BJ (cell line): ENCODE measurements around the gene CCN6. TPM values are rescaled to one million over a fixed set of nuclear protein-coding genes. Genes with fewer than 3 reads are reported as not detected.
"Not testable (repeated sequence)": the region's sequence is repeated elsewhere in the genome, so short reads cannot be mapped to it uniquely, and the experiment has no call there.

Experiments used
- CTCF ChIA-PET: fragments of 350-600 bp; formaldehyde crosslinking; extraction: SDS; loops from one replicate; lab custom pipeline; 2021; ENCODE audit warnings: antibody characterized with exemption, inconsistent platforms; lab: Yijun Ruan, JAX
- POLR2A ChIA-PET: fragments of 300-600 bp; sonication (Branson Sonifier 250); formaldehyde crosslinking; extraction: SDS; loops from one replicate; lab custom pipeline; 2021; ENCODE audit warnings: antibody characterized with exemption; lab: Charles Lee
- DNase-seq: peaks from one replicate; pipeline ENCODE4 v3.0.0-alpha.2; 2011; ENCODE audit warnings: low read depth
- H3K27me3 ChIP-seq: 2 replicates; pipeline ENCODE4 v1.6.0; 2011; ENCODE audit warnings: low read length; ENCODE audit not compliant: control insufficient read depth, insufficient read depth
- H3K36me3 ChIP-seq: 2 replicates; pipeline ENCODE4 v1.5.1; 2011; ENCODE audit warnings: low read length; ENCODE audit not compliant: control insufficient read depth, insufficient read depth
- H3K4me3 ChIP-seq: 2 replicates; pipeline ENCODE4 v1.5.1; 2011; ENCODE audit warnings: low read depth, mild to moderate bottlenecking, control low read depth, low read length
- polyA plus RNA-seq: library from polyadenylated mRNA; depleted of rRNA; stranded (reverse); fragments of >200 nt; gene quantifications from 2 replicates; pipeline ENCODE4 v1.2.3, GENCODE V29; 2011
- TF ChIP-seq, protein P1 (sequence below): IDR thresholded peaks from 2 replicates; pipeline ENCODE4 v1.5.1; 2011; ENCODE audit warnings: low read depth, mild to moderate bottlenecking, control low read depth, inconsistent platforms, low read length, moderate library complexity; ENCODE audit not compliant: insufficient read depth

Gene CCN6
- polyA plus RNA-seq, 1 experiment = not detected

DNA sequence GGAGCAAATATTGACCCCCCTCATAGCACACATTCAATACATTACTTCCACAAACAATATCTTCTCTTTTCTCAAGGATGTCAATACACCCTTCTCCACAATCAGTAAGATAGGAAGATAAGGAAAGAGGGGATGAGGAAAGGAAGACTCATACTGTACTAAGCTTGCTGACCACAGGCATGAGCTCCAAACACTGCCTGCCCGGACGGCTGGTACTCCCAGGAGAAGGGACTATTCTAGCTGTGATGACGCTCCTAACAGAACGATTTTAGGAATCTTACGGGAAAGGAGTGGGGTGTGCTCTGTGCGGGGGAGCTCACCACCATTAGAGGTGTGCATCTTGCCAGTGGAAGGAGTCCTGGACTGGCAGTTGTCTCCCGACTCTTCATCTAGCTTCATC is 3.9 kb upstream of the CCN6 start:
- Histone ChIP-seq H3K36me3 (no peaks in the 10 kb centered on the region), H3K27me3 (no peaks in the 10 kb centered on the region), H3K4me3 (no peak overlapping the region)
- DNase-seq = no peak
- CTCF ChIA-PET = interaction anchor here (0.8 to 2.2 kb wide), 5 partner anchors 8 to 63 kb away, joined by 3 to 6 read pairs (median 5); partner anchors contain the start of genes FAM229B and TUBE1
- POLR2A ChIA-PET = no interaction called here
- TF ChIP-seq, protein P1, sequence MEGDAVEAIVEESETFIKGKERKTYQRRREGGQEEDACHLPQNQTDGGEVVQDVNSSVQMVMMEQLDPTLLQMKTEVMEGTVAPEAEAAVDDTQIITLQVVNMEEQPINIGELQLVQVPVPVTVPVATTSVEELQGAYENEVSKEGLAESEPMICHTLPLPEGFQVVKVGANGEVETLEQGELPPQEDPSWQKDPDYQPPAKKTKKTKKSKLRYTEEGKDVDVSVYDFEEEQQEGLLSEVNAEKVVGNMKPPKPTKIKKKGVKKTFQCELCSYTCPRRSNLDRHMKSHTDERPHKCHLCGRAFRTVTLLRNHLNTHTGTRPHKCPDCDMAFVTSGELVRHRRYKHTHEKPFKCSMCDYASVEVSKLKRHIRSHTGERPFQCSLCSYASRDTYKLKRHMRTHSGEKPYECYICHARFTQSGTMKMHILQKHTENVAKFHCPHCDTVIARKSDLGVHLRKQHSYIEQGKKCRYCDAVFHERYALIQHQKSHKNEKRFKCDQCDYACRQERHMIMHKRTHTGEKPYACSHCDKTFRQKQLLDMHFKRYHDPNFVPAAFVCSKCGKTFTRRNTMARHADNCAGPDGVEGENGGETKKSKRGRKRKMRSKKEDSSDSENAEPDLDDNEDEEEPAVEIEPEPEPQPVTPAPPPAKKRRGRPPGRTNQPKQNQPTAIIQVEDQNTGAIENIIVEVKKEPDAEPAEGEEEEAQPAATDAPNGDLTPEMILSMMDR = no peak

DNA sequence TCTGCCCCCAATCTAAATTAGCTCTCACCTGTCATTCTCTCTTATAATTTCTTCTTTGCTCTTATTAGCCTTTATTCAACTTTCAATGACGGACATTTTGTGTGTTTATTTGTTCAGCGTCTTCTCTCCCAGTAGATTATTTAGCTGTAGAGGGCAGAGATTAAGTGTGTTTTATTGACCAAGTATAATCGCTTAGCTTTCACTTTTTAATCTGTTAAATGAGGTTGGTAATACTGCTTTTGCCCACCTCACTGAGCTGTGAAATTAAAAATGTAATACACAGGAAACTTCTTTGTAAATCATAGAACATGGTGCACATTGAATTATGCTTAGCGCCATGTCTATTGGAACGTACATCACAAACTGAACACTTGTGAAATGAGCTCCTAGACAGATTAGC is 3.5 kb upstream of the CCN6 start:
- Histone ChIP-seq H3K4me3 (no peak overlapping the region), H3K36me3 (no peaks in the 10 kb centered on the region), H3K27me3 (no peaks in the 10 kb centered on the region)
- POLR2A ChIA-PET = no interaction called here
- CTCF ChIA-PET = interaction anchor here (1.6 to 2.2 kb wide), 3 partner anchors 8 to 37 kb away, joined by 5 to 6 read pairs (median 6); partner anchors contain the start of genes FAM229B and TUBE1
- TF ChIP-seq, protein P1 = no peak
- no peak for DNase-seq

DNA sequence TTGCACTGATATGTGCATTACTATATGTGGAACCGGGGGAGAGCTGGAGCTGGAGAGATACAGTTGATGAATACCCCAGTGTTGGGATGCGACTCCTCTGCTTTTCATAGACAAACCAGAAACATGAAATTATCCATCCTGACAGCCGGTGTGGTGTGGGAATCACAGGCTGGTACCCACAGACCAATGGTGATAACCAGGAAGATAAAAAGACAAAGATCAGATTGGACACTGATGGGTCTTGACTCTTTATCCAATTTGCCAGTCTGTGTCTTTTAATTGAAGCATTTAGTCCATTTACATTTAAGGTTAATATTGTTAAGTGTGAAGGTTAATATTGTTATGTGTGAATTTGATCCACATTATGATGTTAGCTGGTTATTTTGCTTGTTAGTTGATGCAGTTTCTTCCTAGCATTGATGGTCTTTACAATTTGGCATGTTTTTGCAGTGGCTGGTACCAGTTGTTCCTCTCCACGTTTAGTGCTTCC is 2.6 kb upstream of the CCN6 start:
- H3K36me3 ChIP-seq, H3K4me3 ChIP-seq, POLR2A ChIA-PET, DNase-seq, CTCF ChIA-PET, H3K27me3 ChIP-seq: not testable (repeated sequence)

DNA sequence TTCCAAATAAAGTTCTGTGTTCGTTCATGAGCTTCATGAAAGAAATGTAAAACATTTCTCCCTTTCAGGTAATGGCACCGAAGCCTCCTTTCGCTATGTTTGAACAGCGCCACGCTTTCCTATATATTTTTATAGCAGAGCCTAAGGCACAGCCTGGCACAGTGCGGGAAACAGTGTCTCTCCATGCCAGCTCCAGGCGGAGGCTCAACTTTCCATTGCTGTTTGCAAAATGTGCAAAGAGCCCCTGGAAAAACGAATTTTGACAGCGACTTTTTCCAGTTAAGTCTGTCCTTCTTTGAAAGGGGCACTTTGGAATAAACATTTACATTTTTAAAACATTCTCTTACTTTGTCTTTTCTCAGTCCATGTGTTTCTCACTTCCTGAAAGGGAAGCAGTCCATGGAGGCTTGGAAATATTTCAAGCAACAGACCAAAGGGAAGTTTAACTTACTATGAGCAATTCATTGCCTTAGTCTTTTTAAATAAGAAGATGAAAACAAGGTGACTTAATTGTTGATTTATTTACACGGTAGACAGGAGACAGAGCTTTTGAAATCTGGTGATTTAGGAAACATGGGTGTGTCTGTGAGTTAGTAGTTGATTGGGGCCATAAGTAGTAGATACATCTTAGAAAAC is 769 bp downstream of the CCN6 start:
- Histone ChIP-seq H3K4me3 (no peak overlapping the region), H3K36me3 (no peaks in the 10 kb centered on the region), H3K27me3 (no peaks in the 10 kb centered on the region)
- POLR2A ChIA-PET = no interaction called here
- TF ChIP-seq, protein P1 = no peak
- CTCF ChIA-PET = interaction anchor here (1.0 to 1.8 kb wide), 3 partner anchors 9 to 488 kb away, joined by 3 to 5 read pairs (median 4); no protein-coding TSS in a partner anchor
- DNase-seq = no peak

DNA sequence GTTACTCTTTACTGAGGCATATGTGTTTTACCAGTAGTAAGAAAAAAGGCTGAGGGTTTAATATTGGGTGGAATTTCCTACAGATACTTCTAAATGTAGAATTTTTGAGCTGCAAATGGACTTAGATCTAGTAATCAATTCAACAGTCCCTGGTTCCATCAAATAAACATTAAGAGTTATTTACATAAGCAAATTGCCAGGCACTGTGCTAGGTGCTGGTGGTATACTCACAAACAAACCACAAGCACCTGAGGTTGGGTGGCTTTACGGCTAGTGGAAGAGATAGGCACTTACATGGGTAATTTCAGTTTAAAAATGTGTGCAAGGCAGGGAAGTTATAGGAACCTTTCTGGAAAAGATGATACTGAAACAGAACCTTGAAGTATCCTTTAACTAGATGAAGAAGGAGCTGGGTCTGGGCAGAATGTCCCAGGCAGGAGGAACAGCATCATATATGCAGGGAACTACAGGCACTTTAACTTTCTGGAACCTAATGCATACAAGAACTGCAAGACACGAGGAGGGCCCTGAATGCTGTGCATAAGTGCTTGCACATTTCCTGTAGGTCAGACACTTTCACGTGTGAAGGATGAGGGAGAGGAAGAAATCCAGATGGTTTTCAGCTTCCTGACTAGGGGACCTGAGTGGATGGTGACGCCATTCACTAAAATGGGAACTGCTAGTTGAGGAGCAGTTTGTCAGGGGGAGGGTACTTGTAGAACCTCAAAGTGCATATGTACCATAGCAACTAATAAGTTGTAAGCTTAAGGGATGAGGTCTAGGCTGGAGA is 4.5 kb downstream of the CCN6 start:
- TF ChIP-seq, protein P1 = no peak
- no peaks in the 10 kb centered on the region for H3K27me3 ChIP-seq
- ChIA-PET POLR2A (no interaction called here), CTCF (interaction anchor here (0.6 to 1.3 kb wide), 3 partner anchors 9 to 840 kb away, joined by 3 to 6 read pairs (median 3); no protein-coding TSS in a partner anchor)
- no peak for DNase-seq
- no peaks in the 10 kb centered on the region for H3K36me3 ChIP-seq
- H3K4me3 ChIP-seq = no peak overlapping the region
